Measurements from ENCODE around the gene BHLHA9.

DNA sequence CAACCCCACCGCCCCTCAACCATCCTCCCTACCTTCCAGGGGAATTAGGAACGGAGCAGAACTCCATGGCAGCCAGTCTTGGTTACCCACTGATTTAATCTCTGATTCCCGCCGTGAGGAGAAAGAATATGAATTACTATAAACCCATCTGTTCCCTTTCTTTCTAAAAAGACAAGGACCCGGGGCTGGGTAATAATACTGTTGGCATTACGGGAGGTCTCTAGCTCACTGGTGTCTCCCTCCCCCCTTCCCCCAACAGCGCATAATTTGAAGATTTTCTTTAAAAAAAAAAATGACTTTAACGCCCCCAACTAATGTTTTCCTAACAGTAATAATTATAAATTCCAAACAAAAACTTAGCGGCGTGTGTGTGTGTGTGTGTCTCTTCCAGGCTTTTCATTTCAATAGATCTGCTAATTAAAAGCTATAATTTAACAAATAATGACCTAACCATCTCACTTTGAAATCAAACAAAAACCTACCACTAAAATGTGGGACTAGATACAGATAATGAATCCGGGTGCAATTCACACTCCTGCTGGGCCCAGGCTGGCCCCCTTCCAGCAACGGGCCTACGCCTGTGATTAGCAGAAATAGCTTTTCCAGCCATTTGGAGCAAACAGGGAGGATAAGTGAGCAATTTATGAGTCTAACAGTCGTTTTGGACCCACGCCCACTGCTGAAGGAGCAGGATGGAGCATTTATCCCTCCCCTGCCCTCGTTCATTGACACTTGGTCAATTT, 18.2 kb upstream of the BHLHA9 start:
- TF ChIP-seq, protein P1, sequence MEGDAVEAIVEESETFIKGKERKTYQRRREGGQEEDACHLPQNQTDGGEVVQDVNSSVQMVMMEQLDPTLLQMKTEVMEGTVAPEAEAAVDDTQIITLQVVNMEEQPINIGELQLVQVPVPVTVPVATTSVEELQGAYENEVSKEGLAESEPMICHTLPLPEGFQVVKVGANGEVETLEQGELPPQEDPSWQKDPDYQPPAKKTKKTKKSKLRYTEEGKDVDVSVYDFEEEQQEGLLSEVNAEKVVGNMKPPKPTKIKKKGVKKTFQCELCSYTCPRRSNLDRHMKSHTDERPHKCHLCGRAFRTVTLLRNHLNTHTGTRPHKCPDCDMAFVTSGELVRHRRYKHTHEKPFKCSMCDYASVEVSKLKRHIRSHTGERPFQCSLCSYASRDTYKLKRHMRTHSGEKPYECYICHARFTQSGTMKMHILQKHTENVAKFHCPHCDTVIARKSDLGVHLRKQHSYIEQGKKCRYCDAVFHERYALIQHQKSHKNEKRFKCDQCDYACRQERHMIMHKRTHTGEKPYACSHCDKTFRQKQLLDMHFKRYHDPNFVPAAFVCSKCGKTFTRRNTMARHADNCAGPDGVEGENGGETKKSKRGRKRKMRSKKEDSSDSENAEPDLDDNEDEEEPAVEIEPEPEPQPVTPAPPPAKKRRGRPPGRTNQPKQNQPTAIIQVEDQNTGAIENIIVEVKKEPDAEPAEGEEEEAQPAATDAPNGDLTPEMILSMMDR (IDR thresholded peaks at IDR 0.05; ENCODE audit: poor library complexity): no peak
- no peak for TF ChIP-seq EZH2 (IDR thresholded peaks at IDR 0.05; ENCODE audit: borderline replicate concordance)
- no peak for TF ChIP-seq EZH2phosphoT487 (IDR thresholded peaks at IDR 0.05; ENCODE audit: low read depth, severe bottlenecking, unreplicated experiment)
